T-helper 2 cell treated with Interferon-gamma antibody and Interleukin-4, amounts not matched to agents 5 μg/mL and 100 μg/mL, for 36 hours (primary cell): ENCODE measurements around the gene CPXM2.

Experiments
- DNase-seq: peaks from one replicate; pipeline ENCODE4 v3.0.0; 2021; ENCODE audit warnings: low spot score
- H3K27ac Mint-ChIP-seq: one replicate; pipeline ENCODE4 v1.8.0; 2021; ENCODE audit warnings: mild to moderate bottlenecking, mixed read lengths
- H3K27me3 Mint-ChIP-seq: one replicate; pipeline ENCODE4 v1.8.0; 2021; ENCODE audit warnings: low read depth, mixed read lengths
- H3K36me3 Mint-ChIP-seq: one replicate; pipeline ENCODE4 v1.8.0; 2021; ENCODE audit warnings: low read depth, mixed read lengths
- H3K4me1 Mint-ChIP-seq: one replicate; pipeline ENCODE4 v1.8.0; 2021; ENCODE audit warnings: low read depth, mixed read lengths
- H3K4me3 Mint-ChIP-seq: one replicate; pipeline ENCODE4 v1.8.0; 2022; ENCODE audit warnings: mild to moderate bottlenecking, moderate library complexity, mixed read lengths
- H3K9me3 Mint-ChIP-seq: one replicate; pipeline ENCODE4 v1.8.0; 2021; ENCODE audit warnings: mixed read lengths

The CPXM2 gene

DNA sequence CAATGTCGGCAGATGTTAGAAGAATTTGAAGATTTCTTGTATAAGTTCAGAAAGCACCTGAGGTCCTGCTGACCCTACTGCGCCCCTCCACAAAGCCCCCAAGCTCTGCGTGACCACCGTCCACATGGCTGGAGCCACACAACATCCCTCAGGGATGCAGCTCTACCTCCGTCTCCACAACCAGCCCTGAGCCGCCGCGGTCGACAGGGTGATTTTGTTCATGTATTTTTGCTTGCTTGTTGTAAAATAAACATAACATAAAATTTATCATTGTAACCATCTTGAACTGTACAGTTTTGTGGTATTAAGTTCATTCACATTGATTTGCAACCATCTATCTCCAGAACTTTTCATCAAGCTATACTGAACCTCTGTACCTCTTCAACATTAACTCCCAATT lies 50.5 kb downstream of the CPXM2 start:
- no peak for DNase-seq
- Mint-ChIP-seq H3K27me3 (no peaks in the 10 kb centered on the region), H3K36me3 (no peaks in the 10 kb centered on the region), H3K4me1 (no peaks in the 10 kb centered on the region), H3K4me3 (no peak overlapping the region), H3K9me3 (no peaks in the 10 kb centered on the region), H3K27ac (no peak overlapping the region)

DNA sequence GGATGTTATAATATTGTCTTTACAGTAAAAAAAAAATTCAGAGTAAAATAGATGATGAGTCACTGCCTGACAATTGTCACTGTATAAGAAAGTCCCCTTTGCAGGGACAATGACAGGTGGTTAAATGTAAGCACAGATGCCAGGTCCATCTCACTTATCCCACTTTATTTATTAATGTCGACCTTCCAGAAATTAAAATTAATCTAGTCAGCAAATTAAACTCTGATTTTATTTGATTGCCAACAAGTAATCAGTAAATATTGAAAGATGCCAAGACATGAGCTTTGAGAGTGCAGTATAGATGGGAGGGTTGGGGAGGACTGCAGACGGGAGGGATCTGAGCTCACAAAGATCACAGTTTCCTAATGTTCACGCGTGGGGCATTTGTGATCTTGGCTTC lies 50.9 kb downstream of the CPXM2 start:
- Mint-ChIP-seq H3K4me1 (no peaks in the 10 kb centered on the region), H3K27me3 (no peaks in the 10 kb centered on the region), H3K27ac (no peak overlapping the region), H3K9me3 (no peaks in the 10 kb centered on the region), H3K36me3 (no peaks in the 10 kb centered on the region), H3K4me3 (no peak overlapping the region)
- DNase-seq, result no peak

- Mint-ChIP-seq H3K27ac (no peak overlapping the region), H3K4me1 (no peaks in the 10 kb centered on the region), H3K27me3 (no peaks in the 10 kb centered on the region), H3K9me3 (no peaks in the 10 kb centered on the region), H3K36me3 (no peaks in the 10 kb centered on the region), H3K4me3 (no peak overlapping the region)
- no peak for DNase-seq
Measured at GRCh38 chr10:123838596-123839310, 52.9 kb downstream of the CPXM2 start.

- Mint-ChIP-seq H3K27me3 (no peaks in the 10 kb centered on the region), H3K4me1 (no peaks in the 10 kb centered on the region), H3K4me3 (no peak overlapping the region), H3K27ac (no peak overlapping the region), H3K9me3 (no peaks in the 10 kb centered on the region), H3K36me3 (no peaks in the 10 kb centered on the region)
- no peak for DNase-seq
Measured at GRCh38 chr10:123837756-123838155, 53.9 kb downstream of the CPXM2 start.

DNA sequence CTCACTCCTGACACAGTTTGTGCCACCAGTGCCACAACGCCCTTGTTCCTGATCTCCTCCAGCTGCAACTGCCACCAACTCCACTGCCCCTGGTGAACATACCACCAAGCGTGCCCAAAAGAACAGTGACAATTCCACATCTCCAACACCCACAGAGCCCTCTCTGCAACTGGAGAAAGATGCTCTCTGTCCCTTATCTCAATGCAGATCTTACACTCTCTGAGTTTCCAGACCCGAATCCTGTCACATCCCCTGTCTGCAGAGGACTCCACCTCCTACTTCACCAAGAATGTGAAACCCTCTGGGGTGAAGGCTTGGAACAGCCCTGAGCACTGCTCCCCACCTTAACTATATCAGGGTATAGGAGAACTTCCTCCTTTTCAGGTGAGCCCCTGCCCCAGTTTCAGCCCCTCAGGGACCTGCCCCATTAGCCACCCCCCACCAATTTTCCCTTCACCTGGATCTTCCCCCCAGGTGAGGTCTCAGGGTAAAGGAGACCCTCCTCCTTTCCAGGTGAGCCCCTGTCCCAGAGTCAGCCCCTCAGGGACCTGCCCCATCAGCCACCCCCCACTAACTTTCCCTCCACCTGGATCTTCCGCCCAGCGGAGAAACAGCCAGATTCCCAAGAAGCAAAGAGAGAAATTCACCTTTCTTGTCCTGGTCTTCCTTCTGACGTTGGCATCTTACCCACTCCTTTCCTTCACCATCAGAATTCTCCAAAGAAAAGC lies 55.0 kb downstream of the CPXM2 start:
- H3K27ac Mint-ChIP-seq, result no peak overlapping the region
- no peaks in the 10 kb centered on the region for H3K36me3 Mint-ChIP-seq
- H3K4me3 Mint-ChIP-seq, result no peak overlapping the region
- no peak for DNase-seq
- no peaks in the 10 kb centered on the region for H3K4me1 Mint-ChIP-seq
- H3K27me3 Mint-ChIP-seq, result no peaks in the 10 kb centered on the region
- no peaks in the 10 kb centered on the region for H3K9me3 Mint-ChIP-seq

- Mint-ChIP-seq H3K27me3 (no peaks in the 10 kb centered on the region), H3K36me3 (no peaks in the 10 kb centered on the region), H3K9me3 (no peaks in the 10 kb centered on the region), H3K4me3 (no peak overlapping the region), H3K4me1 (no peaks in the 10 kb centered on the region), H3K27ac (no peak overlapping the region)
- DNase-seq, result no peak
Measured at GRCh38 chr10:123835575-123835974, 56.0 kb downstream of the CPXM2 start.

GRCh38 chr10:123833170-123833850 lies 58.3 kb downstream of the CPXM2 start:
- Mint-ChIP-seq H3K4me3 (no peak overlapping the region), H3K27ac (no peak overlapping the region), H3K27me3 (no peaks in the 10 kb centered on the region), H3K9me3 (no peaks in the 10 kb centered on the region), H3K4me1 (no peaks in the 10 kb centered on the region), H3K36me3 (no peaks in the 10 kb centered on the region)
- DNase-seq, result no peak

DNA sequence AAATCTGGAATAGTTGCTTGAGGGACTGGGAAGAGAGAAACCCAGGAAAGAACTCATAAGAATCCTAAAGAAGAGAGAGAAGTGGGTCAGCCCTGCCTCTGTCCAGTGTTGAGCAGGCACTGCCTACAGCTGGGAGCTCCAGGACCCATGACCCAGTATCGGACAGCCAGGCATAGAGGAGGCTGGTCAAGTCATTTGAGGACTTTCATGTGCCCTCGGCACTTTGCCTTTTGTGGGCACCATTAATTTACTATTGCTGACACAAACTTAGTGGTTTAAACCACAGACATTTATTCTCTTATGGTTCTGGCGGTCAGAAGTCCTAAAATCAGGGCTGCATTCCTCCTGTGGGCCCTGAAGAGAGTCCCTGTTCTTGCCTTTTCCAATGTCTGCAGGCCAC lies 60.3 kb downstream of the CPXM2 start:
- no peaks in the 10 kb centered on the region for H3K27me3 Mint-ChIP-seq
- H3K4me1 Mint-ChIP-seq, result no peaks in the 10 kb centered on the region
- no peaks in the 10 kb centered on the region for H3K9me3 Mint-ChIP-seq
- no peaks in the 10 kb centered on the region for H3K36me3 Mint-ChIP-seq
- no peak overlapping the region for H3K27ac Mint-ChIP-seq
- no peak for DNase-seq
- H3K4me3 Mint-ChIP-seq, result no peak overlapping the region

- DNase-seq, result no peak
- Mint-ChIP-seq H3K36me3 (no peaks in the 10 kb centered on the region), H3K27me3 (peaks cover 3% of the 10 kb centered on the region), H3K27ac (no peak overlapping the region), H3K4me1 (no peaks in the 10 kb centered on the region), H3K9me3 (no peaks in the 10 kb centered on the region), H3K4me3 (no peak overlapping the region)
Measured at GRCh38 chr10:123821136-123821535, 70.5 kb downstream of the CPXM2 start.

DNA sequence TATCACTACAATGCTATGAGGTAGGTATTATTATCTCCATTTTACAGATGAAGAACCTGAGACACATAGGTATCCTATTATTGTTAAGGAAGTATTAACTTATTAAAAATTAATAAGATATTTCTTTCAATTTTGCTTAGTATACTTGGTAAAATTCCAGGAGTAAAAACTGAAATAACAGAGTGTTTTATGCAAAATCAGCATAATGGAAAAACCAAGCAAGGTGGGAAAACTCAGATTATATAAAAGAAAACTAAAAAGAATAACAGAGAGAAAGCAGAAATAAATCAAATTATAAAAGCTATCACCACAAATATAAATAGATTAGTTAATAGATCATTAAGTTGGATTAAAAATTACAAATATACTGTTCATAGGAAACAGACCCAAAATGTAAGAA lies 82.0 kb downstream of the CPXM2 start:
- Mint-ChIP-seq H3K9me3 (no peaks in the 10 kb centered on the region), H3K27me3 (no peaks in the 10 kb centered on the region)

DNA sequence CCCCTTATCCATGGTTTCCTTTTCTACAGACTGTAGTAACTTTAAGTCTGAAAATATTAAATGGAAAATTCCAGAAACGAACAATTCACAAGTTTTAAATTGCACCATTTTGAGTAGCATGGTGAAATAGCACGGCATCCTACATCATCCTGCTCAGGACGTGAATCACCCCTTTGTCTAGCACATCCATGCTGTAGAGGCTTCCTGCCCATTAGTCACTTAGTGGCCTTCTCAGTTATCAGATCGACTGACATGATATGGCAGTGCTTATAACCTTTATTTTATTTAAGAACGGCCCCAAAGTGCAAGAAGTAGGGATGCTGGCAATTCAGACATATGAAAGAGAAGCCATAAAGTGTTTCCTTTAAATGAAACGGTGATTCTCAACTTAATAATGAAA lies 82.7 kb downstream of the CPXM2 start:
- H3K27me3 Mint-ChIP-seq, result no peaks in the 10 kb centered on the region
- no peak overlapping the region for H3K4me3 Mint-ChIP-seq
- H3K9me3 Mint-ChIP-seq, result no peaks in the 10 kb centered on the region
- no peaks in the 10 kb centered on the region for H3K36me3 Mint-ChIP-seq
- DNase-seq, result no peak
- H3K27ac Mint-ChIP-seq, result no peak overlapping the region
- H3K4me1 Mint-ChIP-seq, result no peaks in the 10 kb centered on the region

More for the DNA sequence above, 82.0 kb downstream of the CPXM2 start:
- H3K4me1 Mint-ChIP-seq, result no peaks in the 10 kb centered on the region
- DNase-seq, result no peak
- H3K36me3 Mint-ChIP-seq, result no peaks in the 10 kb centered on the region
- no peak overlapping the region for H3K27ac Mint-ChIP-seq
- H3K4me3 Mint-ChIP-seq, result no peak overlapping the region

GRCh38 chr10:123808286-123808685 lies 83.3 kb downstream of the CPXM2 start:
- Mint-ChIP-seq H3K27me3 (no peaks in the 10 kb centered on the region), H3K9me3 (no peaks in the 10 kb centered on the region), H3K27ac (no peak overlapping the region), H3K4me1 (no peaks in the 10 kb centered on the region), H3K36me3 (no peaks in the 10 kb centered on the region), H3K4me3 (no peak overlapping the region)
- no peak for DNase-seq

- H3K4me1 Mint-ChIP-seq, result no peaks in the 10 kb centered on the region
- no peak overlapping the region for H3K27ac Mint-ChIP-seq
- H3K9me3 Mint-ChIP-seq, result no peaks in the 10 kb centered on the region
- no peaks in the 10 kb centered on the region for H3K27me3 Mint-ChIP-seq
- H3K36me3 Mint-ChIP-seq, result no peaks in the 10 kb centered on the region
- no peak overlapping the region for H3K4me3 Mint-ChIP-seq
- no peak for DNase-seq
Measured at GRCh38 chr10:123807444-123808035, 84.1 kb downstream of the CPXM2 start.

GRCh38 chr10:123804716-123805115 lies 86.9 kb downstream of the CPXM2 start:
- H3K4me1 Mint-ChIP-seq, result no peaks in the 10 kb centered on the region
- H3K27me3 Mint-ChIP-seq, result peaks cover 9% of the 10 kb centered on the region
- H3K4me3 Mint-ChIP-seq, result no peak overlapping the region
- no peak for DNase-seq
- no peak overlapping the region for H3K27ac Mint-ChIP-seq
- H3K36me3 Mint-ChIP-seq, result no peaks in the 10 kb centered on the region
- no peaks in the 10 kb centered on the region for H3K9me3 Mint-ChIP-seq
